Globus pallidus (tissue), 1 donor: ENCODE results near the gene DRC7.
"Not testable (repeated sequence)": the region's sequence is repeated elsewhere in the genome, so short reads cannot be mapped to it uniquely, and the experiment has no call there.

Experiments
- DNase-seq: peaks from one replicate; pipeline ENCODE4 v3.0.0-alpha.2; 2015; ENCODE audit warnings: low spot score

Gene DRC7

GRCh38 chr16:57714047-57714446 is 19.4 kb downstream of the DRC7 start:
- DNase-seq = no peak

DNA sequence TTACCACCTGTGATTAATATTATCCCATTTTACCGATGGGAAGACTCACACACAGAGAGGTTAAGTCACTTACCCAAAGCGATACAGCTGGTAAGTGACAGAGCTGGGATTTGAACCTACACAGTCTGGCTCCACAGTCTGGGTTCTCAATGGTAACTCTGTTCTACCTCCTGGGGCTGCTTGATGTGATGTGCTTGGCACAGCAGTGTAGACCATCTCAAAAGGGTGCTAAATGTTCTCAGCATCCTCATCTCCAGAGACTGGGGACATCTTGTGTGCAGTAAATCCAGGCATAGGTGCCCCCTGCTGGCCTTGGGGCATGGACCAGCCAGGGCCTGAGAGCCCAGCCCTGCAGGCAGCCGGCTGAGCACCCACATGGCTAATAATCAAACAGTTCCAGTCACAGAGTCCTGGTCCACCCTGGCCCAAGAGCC is 25.6 kb downstream of the DRC7 start:
- DNase-seq = peak; percentile 47

GRCh38 chr16:57721356-57722209 is 27.0 kb downstream of the DRC7 start:
- no peak for DNase-seq

DNA sequence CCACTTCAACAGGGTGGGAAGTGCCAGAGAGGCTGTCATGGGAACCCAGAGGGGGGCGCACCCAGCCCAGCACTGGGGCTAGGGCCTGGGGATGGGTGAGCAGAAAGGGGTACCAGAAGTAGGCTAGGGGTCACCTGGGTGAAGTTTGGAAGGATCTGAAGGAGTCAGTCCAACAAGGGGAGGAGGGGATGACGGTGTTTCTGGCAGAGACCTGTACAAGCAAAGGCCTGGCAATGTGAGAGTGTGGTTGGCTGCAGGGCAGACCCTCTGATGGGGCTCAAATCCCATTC is 27.5 kb downstream of the DRC7 start:
- DNase-seq = no peak

GRCh38 chr16:57722651-57723050 is 28.0 kb downstream of the DRC7 start:
- no peak for DNase-seq

- DNase-seq = no peak
Observed at GRCh38 chr16:57723170-57723569, 28.6 kb downstream of the DRC7 start.

DNA sequence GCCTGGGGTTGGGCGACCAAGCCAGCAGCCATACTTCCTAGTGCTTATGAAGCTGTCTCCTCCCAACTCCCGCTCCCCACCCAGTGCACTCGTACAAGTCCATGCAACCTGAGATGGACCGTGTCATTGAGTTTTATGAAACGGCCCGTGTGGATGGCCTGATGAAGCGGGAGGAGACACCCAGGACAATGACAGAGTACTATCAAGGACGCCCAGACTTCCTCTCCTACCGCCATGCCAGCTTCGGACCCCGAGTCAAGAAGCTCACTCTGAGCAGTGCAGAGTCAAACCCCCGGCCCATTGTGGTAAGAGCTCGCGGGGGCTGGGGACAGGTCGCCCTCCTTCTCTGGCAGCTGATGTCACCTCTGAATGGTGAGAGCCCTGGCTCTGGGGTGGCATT is 29.9 kb downstream of the DRC7 start:
- DNase-seq = no peak

DNA sequence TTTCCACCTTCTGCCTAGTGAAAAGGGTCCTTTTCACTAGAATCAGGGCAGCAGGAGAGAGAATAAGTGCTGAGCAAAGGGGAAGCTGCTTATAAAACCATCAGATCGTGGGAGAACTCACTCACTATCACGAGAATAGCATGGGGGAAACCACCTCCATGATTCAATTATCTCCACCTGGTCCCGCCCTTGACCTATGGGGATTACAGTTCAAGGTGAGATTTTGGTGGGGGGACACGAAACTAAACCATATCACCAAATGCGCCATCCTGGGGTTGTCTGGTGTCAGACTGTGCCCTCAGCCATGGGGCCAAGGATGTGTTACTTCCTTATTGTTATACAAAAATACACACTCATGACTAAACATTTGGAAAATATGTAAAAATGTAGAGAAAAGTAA is 30.5 kb downstream of the DRC7 start:
- DNase-seq = no peak

- DNase-seq = no peak
Observed at GRCh38 chr16:57725554-57725953, 30.9 kb downstream of the DRC7 start.

GRCh38 chr16:57725976-57726375 is 31.4 kb downstream of the DRC7 start:
- no peak for DNase-seq

DNA sequence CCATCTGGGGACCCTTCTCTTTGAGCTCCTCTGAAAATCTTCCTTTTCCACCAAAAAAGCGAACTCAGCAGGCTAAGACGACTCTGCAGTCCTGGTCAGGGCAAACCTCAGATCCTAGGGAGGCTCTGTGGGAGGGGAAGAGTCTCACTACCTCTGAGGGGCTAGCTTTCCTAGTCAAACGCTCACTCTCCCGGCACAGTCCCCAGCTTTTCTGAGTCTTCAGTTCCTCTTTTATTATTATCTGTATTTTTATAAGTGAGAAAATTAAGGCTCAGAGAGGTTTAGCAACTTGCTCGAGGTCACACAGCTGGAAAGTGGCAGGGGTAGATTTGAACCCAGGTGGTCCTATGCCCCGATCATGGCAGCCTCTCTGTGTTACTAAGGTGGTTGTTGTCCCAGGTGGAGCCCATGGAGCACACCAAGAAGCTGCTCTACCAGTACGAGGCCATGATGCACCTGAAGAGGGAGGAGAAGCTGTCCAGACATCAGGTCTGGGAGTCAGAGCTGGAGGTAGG is 31.9 kb downstream of the DRC7 start:
- no peak for DNase-seq

- DNase-seq = no peak
Observed at GRCh38 chr16:57727610-57728009, 33.0 kb downstream of the DRC7 start.

GRCh38 chr16:57728336-57729181 is 34.0 kb downstream of the DRC7 start:
- no peak for DNase-seq

DNA sequence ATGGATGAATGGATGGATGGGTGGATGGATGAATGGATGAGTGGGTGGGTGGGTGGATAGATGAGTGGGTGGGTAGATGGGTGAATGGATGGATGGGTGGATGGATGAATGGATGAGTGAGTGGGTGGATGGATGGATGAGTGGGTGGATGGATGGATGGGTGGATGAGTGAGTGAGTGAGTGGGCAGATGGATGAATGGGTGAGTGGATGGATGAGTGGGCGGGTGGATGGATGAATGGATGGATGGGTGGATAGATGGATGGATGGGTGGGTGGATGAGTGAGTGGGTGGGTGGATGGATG is 34.5 kb downstream of the DRC7 start:
- no peak for DNase-seq

- not testable (repeated sequence) for DNase-seq
Observed at GRCh38 chr16:57729852-57730251, 35.2 kb downstream of the DRC7 start.

- no peak for DNase-seq
Observed at GRCh38 chr16:57730771-57731730, 36.4 kb downstream of the DRC7 start.

- no peak for DNase-seq
Observed at GRCh38 chr16:57732037-57732436, 37.4 kb downstream of the DRC7 start.

GRCh38 chr16:57732714-57733113 is 38.1 kb downstream of the DRC7 start:
- no peak for DNase-seq

DNA sequence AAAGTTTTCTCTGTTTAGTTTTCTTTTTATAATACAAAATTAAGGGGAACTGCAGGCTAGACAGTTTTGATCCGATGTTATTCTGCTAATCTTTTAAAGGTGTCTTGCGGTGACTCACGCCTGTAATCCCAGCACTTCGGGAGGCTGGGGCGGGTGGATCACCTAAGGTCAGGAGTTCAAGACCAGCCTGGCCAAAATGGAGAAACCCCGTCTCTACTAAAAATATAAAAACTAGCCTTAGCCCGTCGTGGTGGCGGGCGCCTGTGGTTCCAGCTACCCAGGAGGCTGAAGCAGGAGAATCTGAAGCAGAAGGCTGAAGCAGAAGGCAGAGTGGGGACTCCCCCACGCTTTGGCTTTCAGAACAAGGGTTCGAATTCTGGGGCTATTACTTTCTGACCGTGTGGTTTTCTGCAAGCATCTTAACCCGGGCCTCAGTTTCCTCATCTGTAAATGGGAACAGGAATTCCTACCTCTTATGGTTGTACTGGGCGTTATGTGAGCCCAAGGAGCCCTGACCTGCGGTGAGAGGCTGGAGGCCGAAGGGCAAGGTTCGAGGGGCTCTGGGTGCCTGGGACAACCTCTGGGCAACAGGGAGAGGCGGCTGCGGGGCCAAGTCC is 39.8 kb downstream of the DRC7 start:
- DNase-seq = no peak

DNA sequence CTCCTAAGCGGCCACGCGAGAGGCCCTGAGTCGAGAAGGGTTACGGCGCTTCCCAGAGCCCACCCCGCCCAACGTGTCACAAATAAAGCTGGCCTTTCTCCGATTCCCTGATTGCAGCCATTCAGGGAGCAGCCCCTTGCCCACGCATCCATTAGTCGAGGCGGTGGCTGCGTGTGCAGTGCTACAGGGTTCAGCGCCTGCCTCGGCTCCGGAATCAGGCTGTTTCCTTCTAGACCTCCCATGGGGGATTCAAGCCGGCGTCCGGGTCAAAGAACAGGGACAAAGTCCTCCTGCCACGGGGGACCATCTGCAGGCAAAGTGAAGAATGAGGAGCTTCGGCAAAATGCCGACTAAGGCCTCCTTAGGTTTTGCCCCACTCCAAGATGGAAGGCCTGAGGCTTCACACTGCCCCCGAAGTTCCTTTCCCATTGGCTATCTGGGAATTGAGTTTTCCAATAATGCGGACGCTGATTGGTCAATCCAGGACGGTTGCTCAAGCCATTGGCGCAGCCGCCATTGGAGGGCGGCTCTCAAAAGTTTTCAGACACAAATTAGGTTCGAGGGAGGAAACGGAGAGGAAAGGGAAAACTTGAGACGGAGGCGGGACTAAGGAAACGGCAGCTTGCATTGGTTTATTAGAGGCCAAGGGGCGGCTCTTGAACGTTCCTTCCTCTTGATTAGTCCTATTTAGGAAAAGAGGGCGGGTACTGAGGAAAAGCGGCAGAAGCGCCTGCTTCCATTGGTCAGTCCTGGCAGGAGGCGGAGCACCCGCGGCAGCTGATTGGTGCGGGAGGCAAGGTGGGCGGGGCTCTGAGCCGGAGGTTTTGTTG is 40.5 kb downstream of the DRC7 start:
- peak; percentile 100 for DNase-seq
